Anterior cingulate cortex (tissue), 58 donors: ENCODE results near the gene ANGPTL2.

ENCODE experiments used
- DNase-seq, 58 donors: peaks; one replicate each; lab custom pipeline; 2025; lab: John Stamatoyannopoulos, UW

The ANGPTL2 gene

DNA sequence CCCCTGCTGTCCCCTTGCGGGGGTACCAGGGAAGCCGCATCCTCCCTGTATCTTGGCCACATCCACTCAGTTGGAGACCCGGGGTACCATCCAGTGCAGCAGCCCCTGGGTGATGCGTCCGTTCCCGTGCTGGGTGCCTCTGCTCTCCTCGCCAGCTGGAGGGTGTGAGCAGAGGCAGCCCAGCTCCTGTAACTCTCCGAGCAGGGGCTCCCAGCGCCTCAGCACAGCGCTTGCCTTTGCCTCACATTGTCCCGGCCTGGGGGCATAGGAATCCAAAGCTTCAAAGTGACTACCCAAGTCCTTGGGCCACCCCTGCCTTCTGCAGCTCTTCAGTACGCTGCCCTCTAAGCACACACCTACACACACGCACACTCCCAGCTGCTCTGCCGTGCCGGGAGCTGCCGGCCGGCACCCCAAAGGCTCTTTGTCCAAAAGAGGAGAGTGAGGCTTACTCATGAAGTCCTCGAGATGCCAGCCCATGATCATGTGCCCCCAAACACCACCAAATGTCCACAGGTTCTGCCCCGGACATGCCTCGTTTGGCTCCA, 733 bp downstream of the ANGPTL2 start:
- DNase-seq = peak in 2 of 58 donors; percentile 49

DNA sequence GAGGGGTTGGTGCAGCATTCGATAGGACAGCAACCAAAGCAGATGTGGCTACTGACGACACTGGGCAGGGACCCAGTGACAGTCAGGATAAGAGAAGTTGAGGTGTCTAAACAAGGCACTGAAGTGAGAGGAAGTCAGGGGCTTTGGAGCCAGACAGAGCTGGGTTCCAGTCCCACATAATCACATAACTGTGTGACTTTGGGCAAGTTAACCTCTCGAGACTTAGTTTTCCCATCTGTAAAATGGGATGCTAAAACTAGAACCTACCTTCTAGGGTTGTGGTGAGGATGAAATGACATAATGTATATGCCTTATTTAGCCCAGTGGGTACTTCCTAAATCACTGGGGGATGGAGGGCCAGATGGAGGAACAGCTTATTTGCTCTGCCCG, 3.1 kb downstream of the ANGPTL2 start:
- DNase-seq = no peak

DNA sequence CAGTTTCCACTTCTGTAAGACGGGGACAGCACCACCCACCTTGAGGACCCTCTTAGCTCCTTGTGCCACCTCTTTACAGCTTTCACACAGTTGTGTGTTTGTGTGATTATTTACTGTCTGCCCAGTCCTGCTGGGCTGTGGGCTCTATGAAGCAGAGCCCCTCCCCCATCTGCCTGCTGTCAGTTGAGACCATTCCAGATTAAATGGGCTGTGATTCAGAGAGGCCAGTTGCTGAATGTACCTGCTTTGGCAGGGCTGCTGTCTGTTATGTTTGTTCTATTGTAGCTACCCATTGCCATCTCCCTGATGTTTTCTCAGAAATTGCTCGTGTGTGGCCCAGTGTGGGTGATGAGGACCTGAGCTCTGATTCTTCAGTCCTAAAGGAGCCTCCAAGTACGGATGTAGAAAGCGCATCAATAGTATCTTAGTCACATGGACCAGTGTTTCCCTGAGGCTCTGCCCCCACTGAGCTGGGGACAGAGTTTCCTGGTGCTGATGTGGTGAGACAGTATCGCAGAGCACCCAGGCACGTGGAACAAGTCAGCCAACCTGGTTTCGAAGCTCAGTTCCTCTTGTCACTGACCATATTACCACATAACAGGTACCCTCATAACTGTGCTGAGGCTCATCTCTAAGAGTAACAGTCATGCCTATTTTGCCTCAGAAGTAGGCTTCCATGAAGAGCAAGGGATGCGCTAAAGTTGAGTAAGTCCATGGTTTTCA, 3.7 kb downstream of the ANGPTL2 start:
- DNase-seq = no peak

DNA sequence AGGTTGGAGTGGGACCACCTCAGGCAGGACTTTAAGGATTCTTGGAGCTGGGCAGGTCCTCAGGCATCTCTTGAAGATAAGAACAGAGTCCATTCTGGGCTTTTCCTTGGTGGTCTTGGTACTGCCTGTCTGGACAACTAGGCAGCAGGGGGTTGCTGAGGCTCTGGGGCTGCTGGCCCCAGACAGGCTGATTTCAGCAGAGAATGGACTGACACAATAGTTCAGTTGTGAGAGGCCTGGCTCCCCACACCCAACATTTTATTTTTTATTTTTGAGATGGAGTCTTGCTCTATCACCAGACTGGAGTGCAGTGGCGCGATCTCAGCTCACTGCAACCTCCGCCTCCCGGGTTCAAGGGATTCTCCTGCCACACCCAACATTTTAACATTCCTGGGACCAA, 4.6 kb downstream of the ANGPTL2 start:
- DNase-seq = no peak

DNA sequence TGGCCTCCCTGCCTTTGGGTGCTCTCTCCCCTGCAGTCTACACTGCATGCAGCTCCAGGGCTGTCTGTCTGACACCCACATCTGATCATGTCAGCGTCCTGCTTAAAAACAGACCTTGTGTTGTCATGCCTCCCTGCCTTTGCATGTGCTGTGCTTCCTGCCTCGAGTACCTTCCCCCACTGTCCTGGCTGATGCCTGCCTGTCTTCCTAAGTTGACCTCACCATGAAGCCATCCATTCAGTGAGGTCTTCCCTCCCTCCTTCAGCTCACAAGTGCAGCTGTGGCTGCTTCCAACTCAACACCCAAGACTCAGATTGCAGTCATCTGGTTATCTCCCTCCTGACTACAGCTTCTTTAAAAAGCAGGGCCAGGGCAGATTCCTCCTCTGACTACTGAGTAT, 5.5 kb downstream of the ANGPTL2 start:
- no peak for DNase-seq

DNA sequence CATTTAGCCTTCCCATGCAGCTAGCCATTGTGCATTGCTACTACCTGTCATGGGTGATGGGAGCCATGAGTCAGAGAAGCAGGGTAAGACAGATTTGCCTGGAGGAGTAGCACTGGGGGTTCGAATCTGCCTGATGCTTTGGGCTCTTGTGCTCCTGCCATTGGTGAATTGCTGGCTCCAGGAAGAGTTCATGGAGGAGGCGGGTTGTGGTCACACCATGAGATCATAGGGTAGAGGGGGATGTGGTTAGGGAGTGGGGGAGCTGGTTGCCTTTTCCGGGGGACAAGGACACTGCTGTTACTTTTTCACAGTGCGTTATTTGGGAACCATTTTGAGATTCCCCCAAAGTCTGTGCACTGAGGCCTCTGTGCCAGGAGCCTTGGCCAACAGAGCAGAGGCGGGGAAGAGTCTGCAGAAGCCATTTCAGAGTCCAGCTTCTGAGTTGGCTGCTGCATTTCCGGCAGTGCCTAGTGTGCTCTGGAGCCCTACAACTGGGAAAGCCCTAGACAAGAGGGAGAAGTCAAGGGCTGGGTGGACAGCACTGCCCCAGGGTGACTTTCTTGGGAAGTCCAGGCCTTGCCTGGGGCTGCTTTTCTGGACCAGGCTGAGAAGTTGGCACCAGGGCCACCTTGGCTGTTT, 6.2 kb downstream of the ANGPTL2 start:
- no peak for DNase-seq

DNA sequence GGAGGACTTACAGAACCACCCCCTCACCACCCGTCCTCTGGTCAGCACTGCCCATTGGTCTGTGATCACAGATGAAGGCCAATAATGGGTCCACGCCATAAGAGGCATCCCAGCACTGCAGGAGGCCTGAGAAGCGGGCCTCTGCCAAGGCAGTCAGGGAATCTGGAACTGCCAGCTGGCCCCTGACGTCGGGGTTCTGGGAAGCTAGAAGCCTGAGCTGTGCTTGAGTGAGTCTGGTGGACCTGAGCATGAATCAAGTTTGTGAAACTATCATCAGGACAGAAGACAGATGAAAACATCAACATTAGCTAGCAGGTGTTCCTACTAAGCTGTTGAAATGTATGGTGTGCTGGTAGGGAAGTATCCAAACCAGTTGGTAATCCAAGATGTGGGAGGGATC, 7.8 kb downstream of the ANGPTL2 start:
- DNase-seq = peak in 2 of 58 donors; percentile 20 to 26

DNA sequence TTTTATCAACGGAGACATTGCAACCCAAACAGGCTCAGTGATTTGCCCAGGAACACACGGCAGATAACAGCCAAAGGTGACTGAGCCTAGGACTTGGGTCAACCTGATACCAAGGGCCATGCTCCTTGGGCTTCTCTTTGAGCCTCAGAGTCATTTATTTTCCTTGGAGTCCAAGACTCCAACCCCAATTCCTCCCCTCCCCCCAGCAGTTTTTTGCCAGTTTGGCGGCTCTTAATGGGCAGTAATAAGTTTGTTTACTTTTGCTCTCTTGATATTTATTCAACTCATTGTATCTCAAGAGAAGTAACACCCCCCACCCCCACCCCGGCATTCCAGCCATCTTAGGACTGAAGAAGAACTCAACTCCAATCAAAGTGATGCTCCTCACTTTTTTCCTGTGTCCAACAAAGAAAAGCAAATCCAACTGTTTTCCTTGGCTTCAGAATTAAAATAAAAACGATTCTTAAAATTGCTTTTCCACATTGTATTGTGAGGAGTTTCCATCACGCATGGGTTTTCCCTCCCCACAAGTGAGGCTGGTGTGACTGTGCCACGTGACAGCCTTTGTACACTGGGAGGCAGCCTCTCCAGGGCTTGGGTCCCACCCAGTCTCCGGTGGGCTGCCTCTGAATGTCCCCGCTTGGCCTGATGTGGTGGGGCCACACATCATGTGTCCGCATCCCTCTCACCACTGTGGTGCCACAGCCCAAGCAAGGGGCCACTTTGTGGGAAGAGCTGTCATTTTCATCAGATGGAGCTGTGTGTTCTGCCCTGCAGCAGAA, 9.1 kb downstream of the ANGPTL2 start:
- no peak for DNase-seq

DNA sequence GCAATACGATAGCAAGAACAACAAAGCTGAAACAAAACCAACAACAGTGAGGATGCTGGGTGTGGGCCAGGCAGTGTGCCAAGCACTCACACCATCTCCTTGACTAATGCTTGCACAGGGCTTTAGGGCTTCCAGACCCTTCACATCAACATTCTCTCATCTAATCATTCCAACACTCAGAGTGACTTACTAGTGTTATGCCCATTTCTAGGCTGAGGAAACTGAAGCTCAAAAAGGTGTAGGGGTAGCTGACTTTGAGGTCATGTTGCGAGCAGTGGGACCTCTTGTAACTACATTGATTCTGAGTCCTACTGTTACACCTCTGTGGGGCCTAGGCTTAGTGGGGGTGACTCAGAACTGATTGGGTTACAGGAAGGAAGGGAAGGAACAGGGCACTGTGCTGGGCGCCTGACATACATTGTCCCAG, 9.7 kb downstream of the ANGPTL2 start:
- peak in 1 of 58 donors; percentile 42 for DNase-seq

DNA sequence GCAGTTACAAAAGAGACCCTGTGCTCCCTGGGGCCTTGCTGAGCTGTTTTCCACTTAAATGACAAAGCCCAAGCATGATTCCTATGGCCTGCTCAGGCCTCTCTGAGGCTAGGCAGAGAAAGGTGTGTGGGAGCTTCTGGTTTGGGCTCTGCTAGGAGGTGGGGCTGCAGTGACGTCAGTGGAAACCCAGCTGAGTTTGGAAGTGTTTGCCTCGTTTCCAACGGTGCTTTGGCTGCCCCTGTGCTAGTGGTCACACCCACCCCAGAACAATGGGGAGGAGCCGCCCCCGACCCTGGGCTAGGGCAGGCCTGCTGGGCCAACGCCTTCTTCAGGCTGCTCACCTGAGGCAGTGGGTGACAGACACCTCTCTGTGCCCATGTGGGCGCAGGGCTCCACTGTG, 10.4 kb downstream of the ANGPTL2 start:
- no peak for DNase-seq

DNA sequence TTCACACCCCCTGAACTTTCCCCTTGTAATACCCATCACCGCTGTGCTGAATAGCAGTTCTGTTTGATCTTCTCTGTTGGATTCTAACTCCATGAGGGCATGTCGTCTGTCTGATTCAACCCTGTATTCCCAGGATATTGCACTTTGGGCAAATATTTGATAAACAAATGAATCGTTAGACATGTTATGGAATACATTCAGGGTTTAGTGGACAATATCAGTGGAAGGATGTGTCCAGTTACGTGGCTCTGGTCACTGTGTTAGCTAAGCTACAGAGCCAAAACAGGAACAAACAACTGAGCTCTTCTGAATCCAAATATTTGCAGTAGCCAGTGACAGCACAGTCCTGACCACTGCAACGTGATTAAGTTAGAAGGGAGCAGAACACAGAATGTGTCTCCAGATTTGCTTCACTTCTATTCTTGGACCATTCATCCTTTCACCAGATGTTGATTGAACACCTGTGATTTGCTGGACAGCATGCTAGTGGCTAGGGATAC, 13.2 kb downstream of the ANGPTL2 start:
- no peak for DNase-seq

DNA sequence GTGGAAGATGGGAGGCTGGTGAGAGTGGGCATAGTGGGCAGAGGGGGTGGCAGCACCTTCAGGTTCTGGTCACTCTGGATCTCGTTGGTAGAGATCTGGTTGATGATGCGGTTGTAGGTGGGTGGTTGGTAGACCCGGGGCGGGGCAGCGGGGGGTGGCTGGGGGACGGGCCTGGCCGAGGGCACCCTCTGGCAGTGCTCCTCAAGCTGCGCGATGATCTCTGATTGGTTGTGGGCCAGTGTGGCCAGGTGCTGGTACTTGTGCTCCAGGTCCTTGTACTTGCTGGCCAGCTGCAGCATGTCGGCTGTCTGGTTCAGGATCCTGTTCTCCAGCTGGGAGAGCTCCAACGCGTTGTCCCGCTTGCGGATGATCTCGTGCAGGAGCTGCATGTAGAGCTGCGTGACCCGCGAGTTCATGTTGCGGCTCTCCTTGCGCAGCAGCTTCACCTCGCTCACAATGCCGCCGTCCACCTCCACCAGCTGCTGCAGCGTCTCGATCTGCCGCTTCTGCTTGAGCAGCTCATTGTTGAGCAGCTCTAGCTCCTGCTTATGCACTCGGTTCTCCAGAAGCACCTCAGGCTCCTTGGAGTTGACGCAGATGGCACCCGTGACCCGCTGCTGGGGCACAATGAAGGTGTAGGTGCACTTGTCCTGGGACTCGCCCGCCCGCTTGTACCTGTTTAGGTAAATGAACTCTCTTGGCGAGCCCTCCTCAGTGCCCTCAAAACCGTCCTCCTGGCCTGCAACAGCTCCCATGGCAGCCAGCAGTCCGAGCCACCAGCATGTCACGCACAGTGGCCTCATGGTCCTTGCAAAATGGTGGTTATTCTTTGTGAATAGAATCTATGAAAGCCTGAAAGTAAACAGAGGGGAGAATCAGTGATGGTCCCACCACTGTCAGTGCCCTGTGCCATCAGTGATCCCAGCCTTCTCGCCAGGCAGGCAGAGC, 14.2 kb downstream of the ANGPTL2 start:
- no peak for DNase-seq

DNA sequence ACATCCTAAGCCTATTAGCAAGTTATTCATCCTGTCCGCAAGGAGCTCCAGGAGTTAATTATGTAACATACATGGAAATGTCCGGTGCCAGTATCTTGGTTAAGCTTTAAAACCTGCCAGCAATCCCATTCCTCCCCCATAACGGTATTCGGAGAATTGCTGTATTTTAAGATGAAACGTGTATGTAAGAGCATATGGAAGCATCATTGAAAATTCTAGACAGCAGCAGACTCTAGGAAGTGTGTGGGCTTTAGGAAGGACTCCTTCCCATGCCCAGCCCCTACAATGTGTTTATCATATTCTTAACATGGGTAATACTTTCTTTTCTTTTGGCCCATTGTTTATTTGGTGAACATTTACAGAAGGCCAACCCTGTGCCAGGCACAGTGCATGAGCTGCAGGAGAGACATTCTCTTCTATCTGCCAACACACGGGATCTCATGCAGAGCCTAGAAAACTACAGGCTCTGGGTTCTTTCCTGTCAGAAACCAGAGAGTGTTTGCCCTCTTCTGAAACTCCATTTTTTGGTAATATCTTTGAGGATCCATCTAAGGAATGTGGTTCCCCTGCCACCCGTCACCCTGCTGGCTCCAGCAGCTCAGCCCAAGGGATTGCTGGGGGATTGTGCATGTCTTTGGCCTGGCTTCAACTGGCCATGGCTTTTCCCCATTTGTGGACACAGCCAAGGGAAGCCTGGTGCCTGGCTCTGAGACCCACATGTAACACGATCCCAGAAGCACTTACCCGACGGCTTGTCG, 15.1 kb downstream of the ANGPTL2 start:
- peak in 6 of 58 donors; percentile 20 to 46 (median 40) for DNase-seq

DNA sequence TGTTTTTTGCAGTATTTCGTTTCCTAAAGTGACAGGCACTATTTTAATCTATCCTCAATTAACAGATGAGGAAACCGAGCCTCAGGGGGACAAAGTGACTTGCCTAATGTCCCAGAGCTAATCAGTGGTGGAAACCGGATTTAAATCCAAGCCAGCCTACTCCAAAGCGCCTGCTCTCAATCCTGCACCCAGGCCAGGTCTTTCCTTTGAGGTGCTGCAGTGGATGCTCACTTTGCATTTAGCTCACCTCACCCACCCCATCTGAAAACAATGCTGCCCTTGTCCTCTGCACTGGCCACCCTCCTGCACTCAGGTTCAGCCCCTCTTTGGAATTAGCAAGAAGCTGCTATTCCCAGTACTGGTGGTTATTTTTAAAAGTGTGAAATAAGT, 16.0 kb downstream of the ANGPTL2 start:
- no peak for DNase-seq

DNA sequence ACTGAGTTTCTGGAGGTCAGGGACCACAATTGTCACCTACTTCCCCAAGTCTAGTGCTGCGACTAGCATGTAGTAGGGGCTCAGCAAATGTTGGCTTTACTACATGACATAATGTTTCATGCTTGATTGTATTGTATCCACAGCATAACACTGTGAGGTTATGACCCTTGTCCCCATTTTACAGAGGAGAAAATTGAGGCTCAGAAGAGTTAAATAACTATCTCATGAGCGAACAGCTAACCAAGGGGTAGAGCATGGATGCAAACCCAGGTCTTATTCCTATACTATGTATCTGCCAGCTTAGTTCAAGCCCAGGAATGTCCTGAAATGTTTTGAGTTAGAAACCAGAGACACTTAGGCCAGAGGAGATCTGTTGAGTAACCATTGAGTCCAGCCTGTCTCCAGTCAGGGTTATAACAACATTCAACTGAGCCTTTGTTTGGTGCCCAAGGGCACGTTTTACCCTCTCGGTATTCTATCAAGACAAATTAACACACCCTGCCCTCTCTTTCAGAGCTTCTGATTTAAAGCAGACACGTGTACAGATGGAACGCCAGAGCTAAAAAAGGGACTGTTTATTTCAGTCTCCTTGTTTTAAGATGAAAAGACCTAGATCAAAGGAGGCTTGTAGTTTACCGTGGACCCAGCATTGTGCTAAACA, 16.5 kb downstream of the ANGPTL2 start:
- no peak for DNase-seq

DNA sequence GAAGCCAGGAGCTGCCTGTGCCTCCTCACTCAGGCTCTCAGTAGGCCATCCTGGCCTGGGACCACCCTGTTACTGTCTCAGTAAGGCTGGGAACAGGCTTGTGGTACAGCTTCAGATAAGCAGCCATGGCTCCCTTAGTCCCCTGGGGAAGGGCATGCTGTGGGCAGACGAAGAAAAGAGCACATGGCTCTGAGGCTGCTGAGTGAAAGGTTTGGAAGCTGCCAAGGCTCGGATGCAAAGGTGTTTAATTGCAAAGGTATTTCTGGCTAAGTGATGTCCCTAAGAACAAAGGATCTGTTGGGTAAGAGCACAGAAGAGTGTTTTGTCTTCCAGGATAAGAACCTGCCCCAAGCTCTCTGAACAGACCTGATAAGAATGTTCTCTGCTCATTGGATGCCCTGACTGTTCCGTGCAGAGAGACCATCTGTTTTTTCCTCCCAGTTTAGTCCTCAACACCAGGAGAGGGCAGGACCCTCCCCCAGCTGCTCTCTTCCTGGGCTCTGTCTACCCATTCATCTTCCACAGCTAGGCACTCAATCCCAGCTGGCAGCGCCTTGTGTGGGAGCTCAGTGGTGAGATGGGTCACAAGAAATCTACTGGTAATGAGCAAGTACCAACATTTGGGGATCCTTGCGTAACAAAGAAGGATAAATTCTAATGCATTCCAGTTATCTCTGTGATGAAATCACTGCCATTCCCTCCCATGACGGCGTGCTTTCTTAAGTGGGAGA, 17.7 kb downstream of the ANGPTL2 start:
- no peak for DNase-seq

DNA sequence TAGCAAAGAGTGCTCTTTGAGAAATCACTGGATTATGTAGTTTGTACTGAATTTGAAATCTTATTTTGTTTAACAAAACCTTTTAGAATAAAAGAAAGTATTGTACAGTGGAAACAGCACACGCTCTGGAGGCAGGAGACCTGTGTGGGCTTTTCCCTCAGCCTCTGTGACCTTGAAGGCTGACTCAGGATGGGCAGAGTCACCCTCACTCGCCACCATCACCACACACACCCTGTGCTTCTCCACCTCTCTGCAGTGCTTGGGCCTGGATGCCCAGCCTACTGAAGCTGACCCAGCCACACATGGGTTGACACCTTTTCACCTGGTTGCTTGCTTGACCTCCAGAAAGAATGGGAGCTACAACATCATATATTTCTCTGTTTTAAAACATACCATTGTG, 19.6 kb downstream of the ANGPTL2 start:
- no peak for DNase-seq

DNA sequence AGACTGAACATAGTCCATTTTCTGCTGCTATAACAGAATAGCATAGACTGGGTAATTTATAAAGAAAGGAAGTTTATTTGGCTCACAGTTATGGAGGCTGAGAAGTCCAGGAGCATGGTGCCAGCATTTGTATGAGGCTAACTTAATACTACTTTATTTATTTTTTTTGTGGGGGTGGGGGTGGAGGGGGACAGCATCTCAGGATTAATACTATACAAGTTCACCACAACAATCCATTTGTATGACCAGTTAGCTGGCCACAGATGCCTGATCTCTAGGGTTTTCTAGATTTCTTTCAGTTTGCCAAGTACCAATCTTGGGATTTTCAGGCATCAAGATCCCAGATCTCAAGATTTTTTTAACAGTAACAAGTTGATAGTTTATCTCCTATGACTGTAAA, 20.3 kb downstream of the ANGPTL2 start:
- DNase-seq = no peak
